Aorta (tissue), 5 donors: ENCODE measurements around the gene ADCY6. TPM values are rescaled to one million over a fixed set of nuclear protein-coding genes. Genes with fewer than 3 reads are reported as not detected.

ENCODE experiments used
- ATAC-seq: fragments of 200-7000 bp; cut with Tn5 transposase; one replicate; pipeline ENCODE4 v1.9.1; 2022; ENCODE audit warnings: moderate library complexity; ENCODE audit not compliant: low FRiP score
- DNase-seq, 2 donors: peaks; one replicate each; pipeline ENCODE4 v3.0.0-alpha.2; 2020
- H3K27ac ChIP-seq, 2 donors: one replicate each; pipeline ENCODE4 v1.5.1; 2013; ENCODE audit warnings: low read length in 2 of 2, mild to moderate bottlenecking in 2 of 2, moderate library complexity in 2 of 2, control low read depth in 1 of 2, inconsistent platforms in 1 of 2, low read depth in 1 of 2
- H3K27me3 ChIP-seq, 2 donors: one replicate each; pipeline ENCODE4 v1.6.1; 2013; ENCODE audit warnings: control low read depth in 1 of 2, low read length in 1 of 2, mild to moderate bottlenecking in 1 of 2, moderate library complexity in 1 of 2; ENCODE audit not compliant: insufficient read depth in 2 of 2, control insufficient read depth in 1 of 2
- H3K36me3 ChIP-seq, 2 donors: one replicate each; pipeline ENCODE4 v1.6.1; 2013; ENCODE audit warnings: control low read depth in 1 of 2, low read length in 1 of 2, mild to moderate bottlenecking in 1 of 2; ENCODE audit not compliant: insufficient read depth in 2 of 2, control insufficient read depth in 1 of 2
- H3K4me1 ChIP-seq, 2 donors: one replicate each; pipeline ENCODE4 v1.6.1; 2013; ENCODE audit warnings: low read length in 2 of 2, control low read depth in 1 of 2, mild to moderate bottlenecking in 1 of 2, moderate library complexity in 1 of 2; ENCODE audit not compliant: insufficient read depth in 2 of 2, control insufficient read depth in 1 of 2
- H3K4me3 ChIP-seq, 2 donors: one replicate each; pipeline ENCODE4 v1.5.1; 2013; ENCODE audit warnings: low read length in 2 of 2, control low read depth in 1 of 2, mild to moderate bottlenecking in 1 of 2
- H3K9me3 ChIP-seq: one replicate; pipeline ENCODE4 v1.6.1; 2013; ENCODE audit warnings: mild to moderate bottlenecking, low read length; ENCODE audit not compliant: control insufficient read depth
- WGBS, 2 donors: extraction: QIAGEN DNeasy Blood & Tissue Kit; methylation state at CpG; one replicate each; pipeline ENCODE4 v1.1.7; 2013; 5-methylcytosine and 5-hydroxymethylcytosine counted together
- intact Hi-C, 2 donors: fragments of 100-400 bp; cut with DNase I; formaldehyde crosslinking; loops; one replicate each; pipeline versions ENCODE4 v1.14.2 to v1.15.0; 2022
- polyA plus RNA-seq, 2 donors: library from polyadenylated mRNA; stranded (reverse); fragments of 200-250 nt; gene quantifications; one replicate each; pipeline ENCODE4 v1.2.3, GENCODE V29; 2013
- total RNA-seq, 2 donors: library from RNA; stranded (reverse); fragmentation: NEBNext Ultra II Directional; extraction: Animal tissue kit (Norgen Biotek cat#: 25700); gene quantifications; one replicate each; pipeline ENCODE4 v1.2.1, GENCODE V29; 2021
- donor health status: healthy with polysubstance abuse.
- donor health status: Bipolar disorder and iron deficiency.
- donor health status: DM: no; HTN: no; CAD: no.
- donor health status: DM: no; HTN: no; CAD: no.
- donor health status: DM: yes; HTN: yes; CAD: no.

ADCY6 gene
- total and polyA plus RNA-seq, 4 donors: 12.9 to 89.7 (median 76.3) TPM

- H3K4me1 ChIP-seq: no peaks in the 10 kb centered on the region
- no peaks in the 10 kb centered on the region for H3K27me3 ChIP-seq
- no peak for ATAC-seq
- no peak for DNase-seq
- intact Hi-C loops: no loop called here
- WGBS, 2 donors: 42 to 51% methylated on average over 5 of the region's 5 CpGs
- H3K4me3 ChIP-seq: no peak overlapping the region
- H3K36me3 ChIP-seq: no peaks in the 10 kb centered on the region
- H3K27ac ChIP-seq: peak overlapping the region in 1 of 2 donors; percentile 8
- no peaks in the 10 kb centered on the region for H3K9me3 ChIP-seq
Observed at GRCh38 chr12:48810903-48811431, 22.1 kb upstream of the ADCY6 start.

- no peaks in the 10 kb centered on the region for H3K27me3 ChIP-seq
- no peaks in the 10 kb centered on the region for H3K9me3 ChIP-seq
- H3K36me3 ChIP-seq: no peaks in the 10 kb centered on the region
- H3K27ac ChIP-seq: no peak overlapping the region
- no peak overlapping the region for H3K4me3 ChIP-seq
- H3K4me1 ChIP-seq: no peaks in the 10 kb centered on the region
- ATAC-seq (no peak), DNase-seq (no peak)
- 91 to 93% methylated on average over 3 of the region's 3 CpGs for WGBS, 2 donors
- intact Hi-C loops: no loop called here
Observed at GRCh38 chr12:48807981-48808380, 19.1 kb upstream of the ADCY6 start.

GRCh38 chr12:48803675-48804074 lies 14.8 kb upstream of the ADCY6 start:
- Histone ChIP-seq H3K4me1 (no peaks in the 10 kb centered on the region), H3K27ac (no peak overlapping the region), H3K4me3 (no peak overlapping the region), H3K9me3 (no peaks in the 10 kb centered on the region), H3K27me3 (no peaks in the 10 kb centered on the region), H3K36me3 (no peaks in the 10 kb centered on the region)
- 75 to 76% methylated on average over 1 of the region's 1 CpG for WGBS, 2 donors
- DNase-seq (no peak), ATAC-seq (no peak)
- intact Hi-C loops: no loop called here

GRCh38 chr12:48800971-48801370 lies 12.1 kb upstream of the ADCY6 start:
- no peaks in the 10 kb centered on the region for H3K36me3 ChIP-seq
- DNase-seq: no peak
- 71 to 73% methylated on average over 14 of the region's 14 CpGs for WGBS, 2 donors
- no peak overlapping the region for H3K4me3 ChIP-seq
- no peaks in the 10 kb centered on the region for H3K9me3 ChIP-seq
- no peaks in the 10 kb centered on the region for H3K4me1 ChIP-seq
- ATAC-seq: no peak
- no peak overlapping the region for H3K27ac ChIP-seq
- H3K27me3 ChIP-seq: no peaks in the 10 kb centered on the region
- intact Hi-C loops: no loop called here

- DNase-seq: no peak
- Histone ChIP-seq H3K27me3 (no peaks in the 10 kb centered on the region), H3K27ac (no peak overlapping the region)
Observed at GRCh38 chr12:48800457-48800856, 11.6 kb upstream of the ADCY6 start.

GRCh38 chr12:48796976-48797375 lies 8.1 kb upstream of the ADCY6 start:
- Histone ChIP-seq H3K27ac (no peak overlapping the region), H3K4me3 (no peak overlapping the region), H3K4me1 (no peaks in the 10 kb centered on the region), H3K36me3 (no peaks in the 10 kb centered on the region), H3K9me3 (no peaks in the 10 kb centered on the region), H3K27me3 (no peaks in the 10 kb centered on the region)
- no peak for ATAC-seq
- WGBS, 2 donors: 87 to 90% methylated on average over 3 of the region's 3 CpGs
- DNase-seq: no peak
- intact Hi-C loops: loop anchor here (1.0 to 2.0 kb wide), 2 partner anchors 44 kb away; no protein-coding TSS in a partner anchor

More at GRCh38 chr12:48800457-48800856, 11.6 kb upstream of the ADCY6 start:
- Histone ChIP-seq H3K9me3 (no peaks in the 10 kb centered on the region), H3K4me1 (no peaks in the 10 kb centered on the region), H3K4me3 (no peak overlapping the region), H3K36me3 (no peaks in the 10 kb centered on the region)
- 77 to 85% methylated on average over 14 of the region's 14 CpGs for WGBS, 2 donors
- ATAC-seq: no peak
- intact Hi-C loops: no loop called here

- H3K4me1 ChIP-seq: no peaks in the 10 kb centered on the region
- no peaks in the 10 kb centered on the region for H3K27me3 ChIP-seq
- ATAC-seq: peak; percentile 91
- no peaks in the 10 kb centered on the region for H3K36me3 ChIP-seq
- H3K4me3 ChIP-seq: no peak overlapping the region
- no peak overlapping the region for H3K27ac ChIP-seq
- DNase-seq: peak in 1 of 2 donors; percentile 72
- no peaks in the 10 kb centered on the region for H3K9me3 ChIP-seq
- 20 to 23% methylated on average over 12 of the region's 12 CpGs for WGBS, 2 donors
- intact Hi-C loops: loop anchor here (1.0 to 2.0 kb wide), 2 partner anchors 43 kb away; no protein-coding TSS in a partner anchor
Observed at GRCh38 chr12:48795550-48796455, 6.9 kb upstream of the ADCY6 start.

GRCh38 chr12:48794870-48795269 lies 6.0 kb upstream of the ADCY6 start:
- Histone ChIP-seq H3K36me3 (no peaks in the 10 kb centered on the region), H3K9me3 (no peaks in the 10 kb centered on the region), H3K4me3 (no peak overlapping the region), H3K27ac (no peak overlapping the region), H3K4me1 (no peaks in the 10 kb centered on the region), H3K27me3 (no peaks in the 10 kb centered on the region)
- ATAC-seq (no peak), DNase-seq (no peak)
- intact Hi-C loops: no loop called here
- 88 to 94% methylated on average over 3 of the region's 3 CpGs for WGBS, 2 donors

GRCh38 chr12:48793696-48794095 lies 4.8 kb upstream of the ADCY6 start:
- no peak for DNase-seq
- intact Hi-C loops: no loop called here
- H3K4me1 ChIP-seq: no peaks in the 10 kb centered on the region
- H3K27ac ChIP-seq: no peak overlapping the region
- H3K27me3 ChIP-seq: no peaks in the 10 kb centered on the region
- no peak overlapping the region for H3K4me3 ChIP-seq
- no peaks in the 10 kb centered on the region for H3K36me3 ChIP-seq
- no peak for ATAC-seq
- WGBS, 2 donors: 93 to 94% methylated on average over 3 of the region's 3 CpGs
- H3K9me3 ChIP-seq: no peaks in the 10 kb centered on the region
